GM21367 (cell line): Measurements from ENCODE around the gene BEND5.

ENCODE experiments used
- ATAC-seq: cut with Tn5 transposase; IDR thresholded peaks from one replicate; pipeline ENCODE4 v1.9.1; 2021; ENCODE audit not compliant: unreplicated experiment

BEND5 gene

DNA sequence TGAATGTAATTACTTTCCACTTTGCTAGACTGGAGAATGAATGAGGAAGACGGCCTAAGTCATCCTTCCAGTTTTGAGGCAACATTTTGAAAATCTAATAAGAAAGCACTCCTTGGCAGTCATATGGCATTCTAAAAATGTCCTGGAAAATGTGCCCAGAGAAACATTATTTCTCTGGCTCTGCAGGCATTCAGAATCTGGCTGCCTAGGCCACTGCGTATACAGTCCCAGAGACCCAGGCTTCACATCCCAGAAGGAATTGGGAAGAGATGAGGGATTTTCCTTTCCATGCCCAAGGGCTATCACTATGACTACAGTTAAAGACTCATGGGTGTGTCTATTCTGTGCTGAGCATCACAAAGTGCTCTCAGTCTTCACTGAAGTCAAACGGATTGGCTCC, 92.9 kb downstream of the BEND5 start:
- no peak for ATAC-seq

DNA sequence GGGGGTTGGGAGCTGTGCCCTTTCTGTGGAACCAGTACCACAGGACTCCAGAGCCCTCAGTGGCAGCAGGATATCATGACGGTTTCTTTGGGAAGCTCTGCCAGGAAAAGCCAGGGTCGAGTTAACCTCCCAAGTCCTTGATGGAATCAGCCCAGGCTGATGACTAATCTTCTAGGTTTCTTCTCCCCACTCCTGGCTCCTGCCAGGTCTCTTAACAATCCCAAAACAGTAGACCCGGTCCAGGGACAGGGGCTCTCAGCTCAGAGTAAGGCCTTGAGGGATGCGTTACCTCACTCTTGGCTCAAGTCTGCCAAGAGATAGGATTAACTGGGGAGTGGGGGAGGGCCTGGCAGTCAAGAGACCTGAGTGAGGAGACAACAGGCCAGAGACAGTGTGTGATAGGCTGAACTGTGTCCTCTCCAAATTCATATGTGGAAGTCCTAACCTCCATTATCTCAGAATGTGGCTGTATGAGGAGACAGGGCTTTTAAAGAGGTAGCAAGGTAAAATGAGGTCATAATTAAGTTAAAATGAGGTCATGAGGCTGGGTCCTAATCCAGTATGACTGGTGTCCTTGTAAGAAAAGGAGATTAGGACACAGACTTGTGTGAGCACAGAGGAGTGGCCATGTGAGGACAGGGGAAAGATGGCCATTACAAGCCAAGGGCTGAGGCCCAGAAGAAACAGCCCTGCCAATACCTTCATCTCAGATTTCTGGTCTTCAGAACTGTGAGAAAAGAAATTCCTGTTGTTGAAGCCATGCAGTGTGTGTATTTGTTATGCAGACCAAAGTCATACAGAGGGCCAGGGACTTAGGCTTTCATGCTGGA, 95.0 kb downstream of the BEND5 start:
- ATAC-seq: no peak

DNA sequence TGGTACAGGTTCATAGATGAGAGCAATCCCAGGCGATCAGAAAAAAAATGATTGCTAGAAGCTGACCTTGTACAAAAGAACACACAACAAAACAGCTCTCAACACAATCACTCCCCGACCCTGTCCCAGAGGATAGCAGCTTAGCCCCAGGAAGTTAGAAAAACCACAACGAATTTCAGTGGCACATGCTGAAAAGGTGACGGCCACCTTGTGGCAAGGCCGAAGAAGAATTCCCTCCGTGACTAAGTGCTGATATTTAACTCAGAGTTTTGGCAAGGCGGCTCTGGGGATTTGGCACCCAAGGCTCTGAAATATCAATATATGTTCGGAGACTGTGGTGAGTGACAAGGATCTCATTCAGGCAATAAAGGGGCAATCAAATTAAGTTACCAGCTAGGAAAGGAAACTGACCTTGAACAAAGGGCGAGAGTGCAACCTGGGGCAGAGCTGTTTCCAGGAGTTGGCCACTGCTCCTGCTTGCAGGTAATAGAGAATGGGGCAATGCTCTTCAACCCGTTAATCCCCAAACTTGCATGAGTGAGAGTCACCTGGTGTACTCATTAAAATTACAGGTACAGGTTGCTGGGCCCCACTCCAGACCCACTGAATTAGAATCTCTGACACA, 96.2 kb downstream of the BEND5 start:
- no peak for ATAC-seq

DNA sequence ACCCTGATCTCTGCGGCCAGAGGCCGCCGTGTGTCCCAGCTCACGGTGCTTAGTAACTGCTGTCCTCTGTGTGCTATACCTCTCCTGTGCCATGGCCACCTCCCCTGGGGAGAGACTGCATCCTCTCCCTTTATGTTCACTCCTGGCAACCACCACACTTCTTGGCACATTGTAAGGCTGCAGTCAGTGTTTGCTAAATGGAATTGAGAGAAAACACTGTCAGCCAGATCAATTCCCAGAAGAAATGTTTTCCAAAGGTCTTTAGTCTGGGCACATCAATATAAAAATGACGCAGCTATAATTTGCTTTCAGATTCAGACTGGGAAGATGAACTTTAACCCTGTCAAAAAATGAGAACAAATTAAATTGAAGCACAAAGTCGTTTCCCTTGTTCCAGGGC, 96.8 kb downstream of the BEND5 start:
- ATAC-seq: no peak

DNA sequence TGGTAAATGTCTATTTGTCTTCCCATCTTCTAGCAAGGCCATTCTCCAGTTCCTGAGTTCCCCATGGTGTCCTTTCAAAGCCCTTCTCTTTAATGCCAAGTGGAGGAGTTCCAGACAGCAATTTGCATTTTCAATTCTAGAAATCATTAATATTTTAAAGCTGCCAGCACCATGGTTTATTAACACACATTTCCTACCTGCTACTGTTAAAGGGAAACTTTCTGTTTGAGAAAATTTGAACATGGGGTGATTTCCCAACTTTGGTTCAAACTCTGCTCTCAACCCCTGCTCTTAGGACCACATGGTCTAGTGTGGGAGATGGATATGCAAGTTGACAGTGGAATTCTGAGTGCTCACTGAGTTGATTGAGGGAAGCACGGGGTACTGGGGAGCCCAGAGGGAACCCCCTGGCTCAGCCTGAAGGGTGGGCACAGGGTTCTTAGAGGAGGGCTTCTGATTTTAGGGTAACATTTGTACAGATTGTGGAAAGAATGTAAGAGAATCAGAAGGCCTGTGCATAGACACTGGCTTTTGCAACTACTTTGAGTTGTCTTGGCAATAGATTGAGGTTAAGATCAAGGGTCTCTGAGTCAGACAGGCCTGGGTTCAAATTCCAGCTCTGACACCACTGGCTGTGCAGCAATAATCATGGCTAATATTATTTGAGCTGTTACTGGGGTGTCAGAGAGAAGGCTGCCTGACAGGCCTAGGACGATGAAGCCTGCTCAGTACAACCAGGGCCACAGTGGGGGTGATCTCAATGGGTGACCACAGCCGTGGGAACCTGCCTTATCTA, 97.8 kb downstream of the BEND5 start:
- no peak for ATAC-seq
